Cerebellar cortex (tissue), 1 donor: ENCODE results near the gene ABCC1.

Source experiments
- DNase-seq: peaks from one replicate; pipeline ENCODE4 v3.0.0-alpha.2; 2015; ENCODE audit warnings: low spot score

Gene ABCC1

GRCh38 chr16:16021020-16021419, 71.6 kb downstream of the ABCC1 start:
- DNase-seq, result no peak

GRCh38 chr16:16021646-16021987, 72.2 kb downstream of the ABCC1 start:
- no peak for DNase-seq

GRCh38 chr16:16021988-16022682, 72.7 kb downstream of the ABCC1 start:
- peak; percentile 94 for DNase-seq

- no peak for DNase-seq
Observed at GRCh38 chr16:16022683-16023064, 73.3 kb downstream of the ABCC1 start.

- DNase-seq, result peak; percentile 16
Observed at GRCh38 chr16:16025214-16025968, 76.0 kb downstream of the ABCC1 start.

GRCh38 chr16:16027728-16028310, 78.4 kb downstream of the ABCC1 start:
- no peak for DNase-seq

GRCh38 chr16:16028311-16028999, 79.0 kb downstream of the ABCC1 start:
- DNase-seq, result no peak

- DNase-seq, result no peak
Observed at GRCh38 chr16:16029431-16030011, 80.1 kb downstream of the ABCC1 start.

- DNase-seq, result no peak
Observed at GRCh38 chr16:16030449-16030848, 81.0 kb downstream of the ABCC1 start.

GRCh38 chr16:16031401-16031800, 82.0 kb downstream of the ABCC1 start:
- no peak for DNase-seq

GRCh38 chr16:16032271-16032979, 83.0 kb downstream of the ABCC1 start:
- DNase-seq, result no peak

- no peak for DNase-seq
Observed at GRCh38 chr16:16033208-16033717, 83.8 kb downstream of the ABCC1 start.

GRCh38 chr16:16036359-16036792, 87.0 kb downstream of the ABCC1 start:
- no peak for DNase-seq

GRCh38 chr16:16037521-16037920, 88.1 kb downstream of the ABCC1 start:
- DNase-seq, result no peak

- DNase-seq, result no peak
Observed at GRCh38 chr16:16037970-16038369, 88.6 kb downstream of the ABCC1 start.

- DNase-seq, result no peak
Observed at GRCh38 chr16:16038950-16039349, 89.5 kb downstream of the ABCC1 start.

GRCh38 chr16:16041196-16041892, 91.9 kb downstream of the ABCC1 start:
- DNase-seq, result no peak

GRCh38 chr16:16042076-16042475, 92.7 kb downstream of the ABCC1 start:
- peak; percentile 21 for DNase-seq

- no peak for DNase-seq
Observed at GRCh38 chr16:16045296-16045695, 95.9 kb downstream of the ABCC1 start.

- no peak for DNase-seq
Observed at GRCh38 chr16:16045879-16046278, 96.5 kb downstream of the ABCC1 start.

GRCh38 chr16:16047761-16048160, 98.3 kb downstream of the ABCC1 start:
- DNase-seq, result no peak
